ENCODE results near the gene TMED1. TPM values are rescaled to one million over a fixed set of nuclear protein-coding genes. Genes with fewer than 3 reads are reported as not detected.
A peak's percentile ranks its signal among the peaks of the same experiment; 100 is the strongest.

The TMED1 gene
- total and polyA plus RNA-seq, 8 donors = 25.4 to 45.3 (median 43.0) TPM

- no peaks in the 10 kb centered on the region for H3K27me3 ChIP-seq
- DNase-seq = peak in 1 of 4 donors; percentile 83
- peak; percentile 9 for ATAC-seq
- peaks cover 0 to 87% of the 10 kb centered on the region in 2 donors for H3K4me1 ChIP-seq
- intact Hi-C loops (cut with DNase I) = no loop called here
- H3K4me3 ChIP-seq = no peak overlapping the region
- peaks cover 0 to 98% of the 10 kb centered on the region in 2 donors for H3K36me3 ChIP-seq
- no peaks in the 10 kb centered on the region for H3K9me3 ChIP-seq
- TF ChIP-seq CTCF (IDR thresholded peaks at IDR 0.05) = no peak
- peak overlapping the region; percentile 9 to 90 for H3K27ac ChIP-seq
These were observed 26.2 kb downstream of the TMED1 start for GRCh38 chr19:10809651-10810285.

- Histone ChIP-seq H3K9me3 (no peaks in the 10 kb centered on the region), H3K4me1 (peaks cover 0 to 83% of the 10 kb centered on the region in 2 donors), H3K27me3 (no peaks in the 10 kb centered on the region), H3K4me3 (no peak overlapping the region), H3K36me3 (peaks cover 0 to 98% of the 10 kb centered on the region in 2 donors), H3K27ac (peak overlapping the region; percentile 9 to 90)
- intact Hi-C loops (cut with DNase I) = no loop called here
- TF ChIP-seq CTCF (IDR thresholded peaks at IDR 0.05) = no peak
- peak; percentile 4 for ATAC-seq
- no peak for DNase-seq
These were observed 26.9 kb downstream of the TMED1 start for GRCh38 chr19:10808937-10809649.

- no peaks in the 10 kb centered on the region for H3K27me3 ChIP-seq
- no peak for TF ChIP-seq CTCF (IDR thresholded peaks at IDR 0.05)
- ATAC-seq (no peak), DNase-seq (no peak)
- no peaks in the 10 kb centered on the region for H3K9me3 ChIP-seq
- intact Hi-C loops (cut with DNase I) = no loop called here
- H3K4me1 ChIP-seq = peaks cover 0 to 50% of the 10 kb centered on the region in 2 donors
- H3K27ac ChIP-seq = peak overlapping the region in 1 of 2 donors; percentile 81
- H3K4me3 ChIP-seq = no peak overlapping the region
- peaks cover 0 to 98% of the 10 kb centered on the region in 2 donors for H3K36me3 ChIP-seq
These were observed 30.2 kb downstream of the TMED1 start for GRCh38 chr19:10805758-10806247.

- no peak for TF ChIP-seq CTCF (IDR thresholded peaks at IDR 0.05)
- H3K4me1 ChIP-seq = peaks cover 0 to 44% of the 10 kb centered on the region in 2 donors
- intact Hi-C loops (cut with DNase I) = no loop called here
- ATAC-seq (peak; percentile 17), DNase-seq (peak in 2 of 4 donors; percentile 54 to 61)
- H3K4me3 ChIP-seq = no peak overlapping the region
- peak overlapping the region in 1 of 2 donors; percentile 81 for H3K27ac ChIP-seq
- no peaks in the 10 kb centered on the region for H3K27me3 ChIP-seq
- no peaks in the 10 kb centered on the region for H3K9me3 ChIP-seq
- peaks cover 0 to 98% of the 10 kb centered on the region in 2 donors for H3K36me3 ChIP-seq
These were observed 30.8 kb downstream of the TMED1 start for GRCh38 chr19:10805065-10805757.

GRCh38 chr19:10803252-10803651 lies 32.8 kb downstream of the TMED1 start:
- Histone ChIP-seq H3K27me3 (no peaks in the 10 kb centered on the region), H3K27ac (no peak overlapping the region), H3K4me1 (peaks cover 0 to 24% of the 10 kb centered on the region in 2 donors), H3K9me3 (no peaks in the 10 kb centered on the region), H3K36me3 (peaks cover 0 to 98% of the 10 kb centered on the region in 2 donors), H3K4me3 (no peak overlapping the region)
- no peak for TF ChIP-seq CTCF (IDR thresholded peaks at IDR 0.05)
- ATAC-seq = no peak
- intact Hi-C loops (cut with DNase I) = no loop called here
- DNase-seq = no peak
